NB4 (cell line): ENCODE measurements around the gene CLK4.

Source experiments
- DNase-seq: peaks from one replicate; pipeline ENCODE4 v3.0.0; 2010; ENCODE audit warnings: low read depth
- H3K4me3 ChIP-seq: one replicate; pipeline ENCODE4 v1.5.1; 2011; ENCODE audit warnings: mild to moderate bottlenecking, low read depth, low read length, moderate library complexity
- CTCF ChIP-seq: IDR thresholded peaks from one replicate; pipeline ENCODE4 v1.5.1; 2012; ENCODE audit warnings: low read depth, low read length
- MAX ChIP-seq: IDR thresholded peaks from 2 replicates; pipeline ENCODE4 v1.6.1; 2011; ENCODE audit warnings: low read depth, low read length
- MYC ChIP-seq: IDR thresholded peaks from 2 replicates; pipeline ENCODE4 v1.6.1; 2011; ENCODE audit warnings: low read depth, low read length
- POLR2A ChIP-seq: IDR thresholded peaks from 2 replicates; pipeline ENCODE4 v1.6.1; 2011; ENCODE audit warnings: mild to moderate bottlenecking; ENCODE audit not compliant: insufficient read length; ENCODE audit errors: extremely low read depth

The CLK4 gene

GRCh38 chr5:178632285-178632684, 5.4 kb upstream of the CLK4 start:
- DNase-seq = no peak
- no peak overlapping the region for H3K4me3 ChIP-seq
- TF ChIP-seq CTCF = no peak
- TF ChIP-seq MYC = no peak
- no peak for TF ChIP-seq MAX
- TF ChIP-seq POLR2A = no peak

- H3K4me3 ChIP-seq = no peak overlapping the region
- no peak for DNase-seq
- TF ChIP-seq CTCF = no peak
- no peak for TF ChIP-seq POLR2A
- TF ChIP-seq MAX = no peak
- no peak for TF ChIP-seq MYC
Observed at GRCh38 chr5:178630951-178631350, 4.1 kb upstream of the CLK4 start.

- DNase-seq = no peak
- no peak overlapping the region for H3K4me3 ChIP-seq
- TF ChIP-seq MYC (no peak), POLR2A (no peak)
Observed at GRCh38 chr5:178630475-178630930, 3.7 kb upstream of the CLK4 start.

- no peak for DNase-seq
- TF ChIP-seq CTCF = no peak
- TF ChIP-seq MYC = no peak
- TF ChIP-seq POLR2A = no peak
- no peak for TF ChIP-seq MAX
- peak overlapping the region; percentile 21 for H3K4me3 ChIP-seq
Observed at GRCh38 chr5:178627259-178627598, 379 bp upstream of the CLK4 start.

- peak; percentile 57 for DNase-seq
- no peak for TF ChIP-seq MAX
- no peak for TF ChIP-seq MYC
- TF ChIP-seq CTCF = no peak
- no peak for TF ChIP-seq POLR2A
Observed at GRCh38 chr5:178625679-178626483, 969 bp downstream of the CLK4 start.

GRCh38 chr5:178624631-178625546, 2.0 kb downstream of the CLK4 start:
- TF ChIP-seq CTCF = no peak
- no peak for TF ChIP-seq POLR2A
- no peak for TF ChIP-seq MYC
- TF ChIP-seq MAX = no peak
- peak overlapping the region; percentile 95 for H3K4me3 ChIP-seq
- no peak for DNase-seq

More at GRCh38 chr5:178625679-178626483, 969 bp downstream of the CLK4 start:
- peak overlapping the region; percentile 95 for H3K4me3 ChIP-seq
